ENCODE results near the gene PRPS2. TPM values are rescaled to one million over a fixed set of nuclear protein-coding genes. Genes with fewer than 3 reads are reported as not detected.

The PRPS2 gene
- polyA plus RNA-seq, 1 donor (not counting 4 experiments of a cell fraction or from before 2014, with no cell fraction given): 28.4 TPM

GRCh38 chrX:12817528-12817927, 26.3 kb downstream of the PRPS2 start:
- no peak for DNase-seq (ENCODE audit: low read depth, low spot score)
- no peaks in the 10 kb centered on the region for H3K9me3 ChIP-seq (ENCODE audit: control insufficient read depth, low read depth, low read length)
- no peaks in the 10 kb centered on the region for H4K20me1 ChIP-seq (ENCODE audit: control insufficient read depth, extremely low read depth, insufficient read depth, low read length)
- H3K9ac ChIP-seq (ENCODE audit: control insufficient read depth, extremely low read depth, insufficient read depth, low read length): no peak overlapping the region
- no peak for TF ChIP-seq EZH2 (IDR thresholded peaks at IDR 0.05; ENCODE audit: low read length)
- TF ChIP-seq CTCF (optimal IDR thresholded peaks at IDR 0.05 in 1 of 3, IDR thresholded peaks at IDR 0.05 in 1 of 3, conservative IDR thresholded peaks at IDR 0.05 in 1 of 3; ENCODE audit: extremely low read depth in 1 of 3, insufficient read depth in 2 of 3, low read length in 3 of 3): no peak
- no peaks in the 10 kb centered on the region for H3K9me1 ChIP-seq (ENCODE audit: control insufficient read depth, extremely low read depth, insufficient read depth, low read length)
- H3K4me2 ChIP-seq (ENCODE audit: control insufficient read depth, extremely low read depth, insufficient read depth, low read depth, low read length): no peak overlapping the region
- H2AFZ ChIP-seq (ENCODE audit: control insufficient read depth, low read length): no peak overlapping the region
- H3K79me2 ChIP-seq (ENCODE audit: control insufficient read depth, insufficient read depth, low read length): no peaks in the 10 kb centered on the region
- no peaks in the 10 kb centered on the region for H3K36me3 ChIP-seq (ENCODE audit: control insufficient read depth in 2 of 2, extremely low read depth in 1 of 2, insufficient read depth in 2 of 2, low read length in 2 of 2)
- no peaks in the 10 kb centered on the region for H3K27me3 ChIP-seq (ENCODE audit: control insufficient read depth, extremely low read depth, insufficient read depth, low read length)
- H3K27ac ChIP-seq (ENCODE audit: control insufficient read depth, insufficient read depth, low read length): no peak overlapping the region
- no peak for FAIRE-seq
- dilution Hi-C loops (cut with MboI; ENCODE audit: extremely low pct_ligation_motif_present, low sequenced_read_pairs): no loop called here
- H3K4me1 ChIP-seq (ENCODE audit: control insufficient read depth, extremely low read depth, insufficient read depth, low read length): peaks cover 16% of the 10 kb centered on the region
- H3K4me3 ChIP-seq (ENCODE audit: control insufficient read depth in 2 of 3, extremely low read depth in 1 of 3, insufficient read depth in 2 of 3, low read depth in 1 of 3, low read length in 3 of 3): no peak overlapping the region

- H3K27ac ChIP-seq (ENCODE audit: control insufficient read depth, insufficient read depth, low read length): peak overlapping the region; percentile 70
These were observed 28.0 kb downstream of the PRPS2 start for GRCh38 chrX:12819222-12819621.

More at GRCh38 chrX:12819222-12819621, 28.0 kb downstream of the PRPS2 start:
- dilution Hi-C loops (cut with MboI; ENCODE audit: extremely low pct_ligation_motif_present, low sequenced_read_pairs): no loop called here
- TF ChIP-seq EZH2 (IDR thresholded peaks at IDR 0.05; ENCODE audit: low read length) (no peak), CTCF (optimal IDR thresholded peaks at IDR 0.05 in 1 of 3, IDR thresholded peaks at IDR 0.05 in 1 of 3, conservative IDR thresholded peaks at IDR 0.05 in 1 of 3; ENCODE audit: extremely low read depth in 1 of 3, insufficient read depth in 2 of 3, low read length in 3 of 3) (no peak)
- Histone ChIP-seq H2AFZ (ENCODE audit: control insufficient read depth, low read length) (peak overlapping the region; percentile 5), H3K4me2 (ENCODE audit: control insufficient read depth, extremely low read depth, insufficient read depth, low read depth, low read length) (peak overlapping the region; percentile 11), H3K4me3 (ENCODE audit: control insufficient read depth in 2 of 3, extremely low read depth in 1 of 3, insufficient read depth in 2 of 3, low read depth in 1 of 3, low read length in 3 of 3) (peak overlapping the region in 1 of 3 experiments; percentile 0), H3K4me1 (ENCODE audit: control insufficient read depth, extremely low read depth, insufficient read depth, low read length) (peaks cover 16% of the 10 kb centered on the region), H3K9me1 (ENCODE audit: control insufficient read depth, extremely low read depth, insufficient read depth, low read length) (no peaks in the 10 kb centered on the region), H3K36me3 (ENCODE audit: control insufficient read depth in 2 of 2, extremely low read depth in 1 of 2, insufficient read depth in 2 of 2, low read length in 2 of 2) (no peaks in the 10 kb centered on the region), H3K9me3 (ENCODE audit: control insufficient read depth, low read depth, low read length) (no peaks in the 10 kb centered on the region), H3K27me3 (ENCODE audit: control insufficient read depth, extremely low read depth, insufficient read depth, low read length) (no peaks in the 10 kb centered on the region), H3K9ac (ENCODE audit: control insufficient read depth, extremely low read depth, insufficient read depth, low read length) (no peak overlapping the region), H3K79me2 (ENCODE audit: control insufficient read depth, insufficient read depth, low read length) (no peaks in the 10 kb centered on the region), H4K20me1 (ENCODE audit: control insufficient read depth, extremely low read depth, insufficient read depth, low read length) (no peaks in the 10 kb centered on the region)
- DNase-seq (ENCODE audit: low read depth, low spot score): peak; percentile 9
- FAIRE-seq: peak; percentile 5
